SH-SY5Y (cell line): ENCODE measurements around the gene KIF26B.
A peak's percentile ranks its signal among the peaks of the same experiment; 100 is the strongest.

Experiments
- GATA2 ChIP-seq: IDR thresholded peaks from 2 replicates; pipeline ENCODE4 v1.6.1; 2011; ENCODE audit warnings: mild to moderate bottlenecking, low read depth, low read length
- GATA3 ChIP-seq: IDR thresholded peaks from 2 replicates; pipeline ENCODE4 v1.6.1; 2011; ENCODE audit warnings: low read depth, mild to moderate bottlenecking, low read length, moderate library complexity

The KIF26B gene

GRCh38 chr1:245270063-245270462, 115.3 kb downstream of the KIF26B start:
- TF ChIP-seq GATA2 = no peak
- TF ChIP-seq GATA3 = no peak

- TF ChIP-seq GATA3 (no peak), GATA2 (no peak)
Measured at GRCh38 chr1:245270972-245271371, 116.2 kb downstream of the KIF26B start.

- TF ChIP-seq GATA2 (no peak), GATA3 (no peak)
Measured at GRCh38 chr1:245272676-245273075, 117.9 kb downstream of the KIF26B start.

- TF ChIP-seq GATA3 (no peak), GATA2 (no peak)
Measured at GRCh38 chr1:245276445-245276844, 121.7 kb downstream of the KIF26B start.

- TF ChIP-seq GATA3 (no peak), GATA2 (no peak)
Measured at GRCh38 chr1:245277276-245277675, 122.5 kb downstream of the KIF26B start.

- TF ChIP-seq GATA2 (no peak), GATA3 (no peak)
Measured at GRCh38 chr1:245278846-245279245, 124.1 kb downstream of the KIF26B start.

GRCh38 chr1:245279346-245279745, 124.6 kb downstream of the KIF26B start:
- TF ChIP-seq GATA2 (no peak), GATA3 (no peak)

- TF ChIP-seq GATA3 (no peak), GATA2 (no peak)
Measured at GRCh38 chr1:245283001-245283400, 128.2 kb downstream of the KIF26B start.

- TF ChIP-seq GATA3 = no peak
- TF ChIP-seq GATA2 = no peak
Measured at GRCh38 chr1:245285168-245285567, 130.4 kb downstream of the KIF26B start.

- no peak for TF ChIP-seq GATA3
Measured at GRCh38 chr1:245288796-245289195, 134.0 kb downstream of the KIF26B start.

GRCh38 chr1:245290836-245291235, 136.1 kb downstream of the KIF26B start:
- TF ChIP-seq GATA3 (no peak), GATA2 (no peak)

GRCh38 chr1:245291351-245291750, 136.6 kb downstream of the KIF26B start:
- TF ChIP-seq GATA3 = no peak
- TF ChIP-seq GATA2 = no peak

- TF ChIP-seq GATA3 (no peak), GATA2 (no peak)
Measured at GRCh38 chr1:245292141-245292540, 137.4 kb downstream of the KIF26B start.

- TF ChIP-seq GATA3 (no peak), GATA2 (peak; percentile 69)
Measured at GRCh38 chr1:245292553-245292952, 137.8 kb downstream of the KIF26B start.

GRCh38 chr1:245294020-245294419, 139.2 kb downstream of the KIF26B start:
- TF ChIP-seq GATA3 (no peak), GATA2 (no peak)

GRCh38 chr1:245298781-245299180, 144.0 kb downstream of the KIF26B start:
- TF ChIP-seq GATA3 (no peak), GATA2 (no peak)

GRCh38 chr1:245301162-245301580, 146.4 kb downstream of the KIF26B start:
- TF ChIP-seq GATA3 (no peak), GATA2 (no peak)
